H1 (cell line): ENCODE results near the gene GPR156. TPM values are rescaled to one million over a fixed set of nuclear protein-coding genes. Genes with fewer than 3 reads are reported as not detected.
A peak's percentile ranks its signal among the peaks of the same experiment; 100 is the strongest.

Experiments used
- CTCF ChIA-PET: fragments of 300-600 bp; sonication (Branson Sonifier 250); formaldehyde crosslinking; loops from one replicate; lab custom pipeline; 2021; ENCODE audit not compliant: partially characterized antibody; lab: Charles Lee
- POLR2A ChIA-PET: fragments of 300-600 bp; sonication (Branson Sonifier 250); formaldehyde crosslinking; loops from one replicate; lab custom pipeline; 2021; ENCODE audit warnings: inconsistent platforms; ENCODE audit not compliant: partially characterized antibody; lab: Charles Lee
- DNase-seq, 2 experiments: peaks; one replicate each; pipeline versions ENCODE4 v3.0.0 to v3.0.0-alpha.2; 2010 to 2022; ENCODE audit warnings: low spot score in 2 of 2, low read depth in 1 of 2, mixed read lengths in 1 of 2
- FAIRE-seq: peaks from 2 replicates; lab custom pipeline; 2011; peaks lifted over from hg19 to GRCh38; lab: Jason Lieb, UNC
- H2AFZ ChIP-seq: 2 replicates; pipeline ENCODE4 v1.8.1; 2012; ENCODE audit warnings: low read length, inconsistent platforms
- H2AK5ac ChIP-seq: 2 replicates; pipeline ENCODE4 v1.6.1; 2013; ENCODE audit warnings: low read depth, low read length
- H2BK120ac ChIP-seq: replicated peaks from 2 replicates; pipeline ENCODE3; 2013; ENCODE audit warnings: low read depth, low read length, inconsistent platforms
- H2BK12ac ChIP-seq: 2 replicates; pipeline ENCODE4 v1.6.1; 2013; ENCODE audit warnings: low read depth, low read length
- H2BK15ac ChIP-seq: 2 replicates; pipeline ENCODE4 v1.6.1; 2013; ENCODE audit warnings: low read length
- H2BK20ac ChIP-seq: 2 replicates; pipeline ENCODE4 v1.6.1; 2013; ENCODE audit warnings: low read length
- H2BK5ac ChIP-seq: 2 replicates; pipeline ENCODE4 v1.6.1; 2013; ENCODE audit warnings: low read depth, low read length
- H3K14ac ChIP-seq: 2 replicates; pipeline ENCODE4 v1.6.1; 2013; ENCODE audit warnings: inconsistent platforms; ENCODE audit not compliant: insufficient read length
- H3K18ac ChIP-seq: 2 replicates; pipeline ENCODE4 v1.6.1; 2013; ENCODE audit warnings: low read length; ENCODE audit errors: extremely low read depth
- H3K23ac ChIP-seq: 2 replicates; pipeline ENCODE4 v1.6.1; 2013; ENCODE audit warnings: inconsistent platforms; ENCODE audit not compliant: insufficient read length
- H3K23me2 ChIP-seq: 2 replicates; pipeline ENCODE4 v1.6.1; 2013; ENCODE audit warnings: low read depth, low read length
- H3K27ac ChIP-seq: 2 replicates; pipeline ENCODE4 v1.6.1; 2011; ENCODE audit warnings: low read depth, low read length, inconsistent platforms
- H3K27me3 ChIP-seq, 4 experiments: replicated peaks in 1 of 4; 1 replicate in 1 of 4; 2 replicates in 3 of 4; pipeline versions ENCODE4 v1.6.1 to v1.8.1; 2011 to 2013; ENCODE audit warnings: low read length in 3 of 4, mild to moderate bottlenecking in 3 of 4, inconsistent platforms in 2 of 4, mixed read lengths in 2 of 4, moderate library complexity in 1 of 4; ENCODE audit not compliant: control insufficient read depth in 3 of 4, insufficient read depth in 3 of 4; ENCODE audit errors: extremely low read depth in 1 of 4
- H3K36me3 ChIP-seq, 4 experiments: 2 replicates each; pipeline versions ENCODE4 v1.6.1 to v1.8.1; 2011 to 2013; ENCODE audit warnings: mild to moderate bottlenecking in 4 of 4, low read length in 3 of 4, moderate library complexity in 2 of 4, control low read depth in 1 of 4, inconsistent platforms in 1 of 4; ENCODE audit not compliant: insufficient read depth in 4 of 4, control insufficient read depth in 2 of 4
- H3K4ac ChIP-seq: replicated peaks from 2 replicates; pipeline ENCODE3; 2013; ENCODE audit warnings: low read length, low read depth, mixed read lengths, inconsistent platforms; ENCODE audit not compliant: insufficient read length
- H3K4me1 ChIP-seq, 4 experiments: replicated peaks in 1 of 4; 1 replicate in 1 of 4; 2 replicates in 3 of 4; pipeline versions ENCODE4 v1.6.1 to v1.8.1; 2011 to 2013; ENCODE audit warnings: low read length in 3 of 4, inconsistent platforms in 2 of 4, mixed read lengths in 1 of 4; ENCODE audit not compliant: insufficient read depth in 4 of 4, control insufficient read depth in 3 of 4
- H3K4me2 ChIP-seq, 2 experiments: 2 replicates each; pipeline versions ENCODE4 v1.6.1 to v1.8.1; 2011 to 2013; ENCODE audit warnings: low read depth in 2 of 2, low read length in 2 of 2, control low read depth in 1 of 2, inconsistent platforms in 1 of 2, mild to moderate bottlenecking in 1 of 2; ENCODE audit not compliant: insufficient read depth in 1 of 2
- H3K4me3 ChIP-seq, 4 experiments: fragments of 200-600, 300-600 bp in 1 of 4; sonication (generic), shearing (Covaris generic), sonication (Bioruptor Twin) in 1 of 4; 2 replicates each; pipeline versions ENCODE4 v1.5.1 to v1.8.1; 2011 to 2016; ENCODE audit warnings: low read length in 4 of 4, low read depth in 3 of 4, control low read depth in 2 of 4, inconsistent platforms in 2 of 4, mild to moderate bottlenecking in 2 of 4, mixed read lengths in 1 of 4, moderate library complexity in 1 of 4; ENCODE audit not compliant: insufficient read depth in 2 of 4; ENCODE audit errors: extremely low read depth in 1 of 4
- H3K56ac ChIP-seq: replicated peaks from 2 replicates; pipeline ENCODE3; 2013; ENCODE audit warnings: low read depth, mild to moderate bottlenecking, mixed read lengths, low read length, inconsistent platforms; ENCODE audit not compliant: insufficient read length
- H3K79me1 ChIP-seq: 2 replicates; pipeline ENCODE4 v1.6.1; 2013; ENCODE audit warnings: low read depth, low read length, control low read depth
- H3K79me2 ChIP-seq, 2 experiments: 2 replicates each; pipeline versions ENCODE4 v1.6.1 to v1.8.1; 2012 to 2013; ENCODE audit warnings: low read length in 2 of 2, mild to moderate bottlenecking in 2 of 2, inconsistent platforms in 1 of 2; ENCODE audit not compliant: insufficient read depth in 2 of 2, control insufficient read depth in 1 of 2
- H3K9ac ChIP-seq, 4 experiments: replicated peaks in 1 of 4; 1 replicate in 1 of 4; 2 replicates in 3 of 4; pipeline versions ENCODE4 v1.6.1 to v1.8.1; 2011 to 2013; ENCODE audit warnings: low read depth in 3 of 4, low read length in 3 of 4, control low read depth in 2 of 4, mild to moderate bottlenecking in 2 of 4, moderate library complexity in 2 of 4, inconsistent platforms in 1 of 4; ENCODE audit errors: extremely low read depth in 1 of 4
- H3K9me3 ChIP-seq, 2 experiments: 2 replicates each; pipeline versions ENCODE4 v1.6.1 to v1.8.1; 2012 to 2013; ENCODE audit warnings: mild to moderate bottlenecking in 2 of 2, moderate library complexity in 2 of 2, control low read depth in 1 of 2, inconsistent platforms in 1 of 2, low read depth in 1 of 2, low read length in 1 of 2, mixed read lengths in 1 of 2; ENCODE audit not compliant: insufficient read depth in 2 of 2
- H4K20me1 ChIP-seq, 2 experiments: replicated peaks in 1 of 2; 2 replicates each; pipeline versions ENCODE3 to v1.8.1; 2011 to 2013; ENCODE audit warnings: inconsistent platforms in 2 of 2, low read length in 2 of 2, mild to moderate bottlenecking in 1 of 2; ENCODE audit not compliant: insufficient read depth in 2 of 2, control insufficient read depth in 1 of 2
- H4K5ac ChIP-seq: 2 replicates; pipeline ENCODE4 v1.6.1; 2013; ENCODE audit warnings: low read length, low read depth, mixed read lengths, inconsistent platforms; ENCODE audit not compliant: insufficient read length
- H4K8ac ChIP-seq: 2 replicates; pipeline ENCODE4 v1.8.0; 2013; ENCODE audit warnings: mild to moderate bottlenecking, moderate library complexity, low read length, inconsistent platforms; ENCODE audit not compliant: insufficient read depth; ENCODE audit errors: extremely low read depth
- H4K91ac ChIP-seq: replicated peaks from 2 replicates; pipeline ENCODE3; 2013; ENCODE audit warnings: low read length, mixed read lengths, inconsistent platforms; ENCODE audit not compliant: insufficient read length
- E2F6 ChIP-seq: IDR thresholded peaks from 2 replicates; pipeline ENCODE4 v1.6.1; 2012; ENCODE audit warnings: inconsistent platforms
- MAX ChIP-seq: IDR thresholded peaks from 2 replicates; pipeline ENCODE4 v1.6.1; 2012; ENCODE audit warnings: inconsistent platforms
- POU5F1 ChIP-seq: IDR thresholded peaks from 2 replicates; pipeline ENCODE4 v1.6.1; 2011; ENCODE audit warnings: low read depth, mild to moderate bottlenecking, low read length, moderate library complexity
- RFX5 ChIP-seq: IDR thresholded peaks from 2 replicates; pipeline ENCODE4 v1.6.1; 2011; ENCODE audit warnings: low read depth, low read length, improper control_type of control experiment, borderline replicate concordance
- SIN3A ChIP-seq, 2 experiments: IDR thresholded peaks in 1 of 2; conservative IDR thresholded peaks in 1 of 2; 2 replicates each; pipeline ENCODE4 v1.6.1; 2011 to 2012; ENCODE audit warnings: low read length in 2 of 2, improper control_type of control experiment in 1 of 2, low read depth in 1 of 2, mild to moderate bottlenecking in 1 of 2
- SP2 ChIP-seq: IDR thresholded peaks from 2 replicates; pipeline ENCODE4 v1.6.1; 2012; ENCODE audit warnings: mild to moderate bottlenecking, low read length, inconsistent platforms
- YY1 ChIP-seq: IDR thresholded peaks from 2 replicates; pipeline ENCODE4 v1.6.1; 2011; ENCODE audit warnings: low read depth, mild to moderate bottlenecking, low read length
- WGBS, 2 experiments: shearing (Covaris generic) in 1 of 2; methylation state at CpG; one replicate each; pipeline versions ENCODE4 v1.1.6 to v1.1.7; 2013 to 2015; ENCODE audit warnings: low lambda C conversion rate in 2 of 2, mixed read lengths in 2 of 2, inconsistent platforms in 1 of 2, low coverage in 1 of 2, missing lambda C conversion rate in 1 of 2; ENCODE audit not compliant: insufficient replicate concordance in 2 of 2, insufficient coverage in 1 of 2, insufficient read length in 1 of 2; ENCODE audit errors: extremely low coverage in 1 of 2, missing lambda C conversion rate in 1 of 2; 5-methylcytosine and 5-hydroxymethylcytosine counted together
- polyA plus RNA-seq, 7 experiments: library from polyadenylated mRNA; depleted of rRNA in 3 of 7; stranded (reverse) in 5 of 7; unstranded in 2 of 7; fragments of >200 nt in 5 of 7; fragments of 200-250 nt in 2 of 7; gene quantifications; 1 replicate in 5 of 7; 2 replicates in 1 of 7; 4 replicates in 1 of 7; pipeline versions ENCODE4 v1.2.1 to v1.2.3, GENCODE V29; 2011 to 2013; ENCODE audit warnings: missing spikeins in 2 of 7, mixed read lengths in 2 of 7
- total RNA-seq: library from RNA; stranded (reverse); fragmentation: NEBNext Ultra II Directional; extraction: Animal tissue kit (Norgen Biotek cat#: 25700); gene quantifications from 2 replicates; pipeline ENCODE4 v1.2.1, GENCODE V29; 2021

Gene GPR156
- total and polyA plus RNA-seq, 2 of the 8 experiments (the other 6 are each of a cell fraction or from before 2014, with no cell fraction given), result 1.6 to 1.8 TPM

GRCh38 chr3:120263792-120264191 lies 21.2 kb downstream of the GPR156 start:
- no peak for FAIRE-seq
- peak; percentile 80 for TF ChIP-seq YY1
- TF ChIP-seq MAX, result peak; percentile 84
- no peak for TF ChIP-seq POU5F1
- TF ChIP-seq RFX5, result no peak
- no peak for TF ChIP-seq SP2
- TF ChIP-seq SIN3A (conservative IDR thresholded peaks at IDR 0.05 in 1 of 2, IDR thresholded peaks at IDR 0.05 in 1 of 2; ENCODE audit: low read depth in 1 of 2, low read length in 2 of 2), result no peak
- peak; percentile 20; the same call in 1 of the 2 replicates for TF ChIP-seq E2F6
- Histone ChIP-seq H2AK5ac (no peak overlapping the region), H4K91ac (no peak overlapping the region), H2BK5ac (no peak overlapping the region), H2BK12ac (no peak overlapping the region), H3K9me3 (no peaks in the 10 kb centered on the region), H3K23ac (no peak overlapping the region), H3K4me2 (no peak overlapping the region), H3K36me3 (no peaks in the 10 kb centered on the region), H3K56ac (no peak overlapping the region), H4K20me1 (no peaks in the 10 kb centered on the region), H2AFZ (no peak overlapping the region), H2BK15ac (no peak overlapping the region), H3K4me3 (no peak overlapping the region), H2BK20ac (no peak overlapping the region), H3K4me1 (no peaks in the 10 kb centered on the region), H3K18ac (no peak overlapping the region), H3K79me2 (no peaks in the 10 kb centered on the region), H3K9ac (no peak overlapping the region), H4K8ac (no peak overlapping the region), H3K23me2 (no peaks in the 10 kb centered on the region), H3K27me3 (no peaks in the 10 kb centered on the region), H3K79me1 (no peaks in the 10 kb centered on the region), H3K14ac (no peak overlapping the region), H2BK120ac (no peak overlapping the region), H4K5ac (no peak overlapping the region), H3K4ac (no peak overlapping the region), H3K27ac (no peak overlapping the region)
- ChIA-PET CTCF (interaction anchor here (1.3 to 1.5 kb wide), 3 partner anchors 9 to 28 kb away, joined by 4 read pairs; no protein-coding TSS in a partner anchor), POLR2A (interaction anchor here (1.3 kb wide), 1 partner anchor 19 kb away, joined by 3 read pairs; no protein-coding TSS in a partner anchor)
- 73% methylated on average over 5 of the region's 5 CpGs; no CpG with 5 or more reads in 1 of the 2 experiments for WGBS, 2 experiments
- no peak for DNase-seq
